Hindlimb muscle (tissue), 1 donor: ENCODE measurements around the gene CASP2. TPM values are rescaled to one million over a fixed set of nuclear protein-coding genes. Genes with fewer than 3 reads are reported as not detected.

ENCODE experiments used
- DNase-seq: peaks from one replicate; pipeline ENCODE4 v3.0.0-alpha.2; 2013
- polyA plus RNA-seq: library from polyadenylated mRNA; unstranded; fragments of 120-200 nt; gene quantifications from one replicate; pipeline ENCODE4 v1.2.1, GENCODE V29; 2013; ENCODE audit not compliant: insufficient read length

The CASP2 gene
- polyA plus RNA-seq, 1 donor = 25.4 TPM

DNA sequence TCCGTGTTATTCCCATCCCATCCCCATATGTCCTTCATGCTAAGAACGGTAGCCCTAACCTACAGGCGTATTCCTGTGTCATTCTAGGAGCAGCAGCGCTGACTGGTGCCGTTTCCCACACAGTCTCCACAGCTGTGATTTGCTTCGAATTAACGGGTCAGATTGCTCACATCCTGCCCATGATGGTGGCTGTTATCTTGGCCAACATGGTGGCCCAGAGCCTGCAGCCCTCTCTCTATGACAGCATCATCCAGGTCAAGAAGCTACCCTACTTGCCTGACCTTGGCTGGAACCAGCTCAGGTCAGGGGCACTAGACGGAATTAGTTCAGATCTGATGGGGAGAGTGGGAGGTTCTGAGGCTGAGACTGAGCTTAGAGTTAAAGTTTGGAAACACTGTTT, 53.7 kb downstream of the CASP2 start:
- no peak for DNase-seq

GRCh38 chr7:143343596-143343995, 55.4 kb downstream of the CASP2 start:
- no peak for DNase-seq

- DNase-seq = peak; percentile 42
Observed at GRCh38 chr7:143345428-143345900, 57.3 kb downstream of the CASP2 start.

GRCh38 chr7:143346018-143346417, 57.9 kb downstream of the CASP2 start:
- no peak for DNase-seq

DNA sequence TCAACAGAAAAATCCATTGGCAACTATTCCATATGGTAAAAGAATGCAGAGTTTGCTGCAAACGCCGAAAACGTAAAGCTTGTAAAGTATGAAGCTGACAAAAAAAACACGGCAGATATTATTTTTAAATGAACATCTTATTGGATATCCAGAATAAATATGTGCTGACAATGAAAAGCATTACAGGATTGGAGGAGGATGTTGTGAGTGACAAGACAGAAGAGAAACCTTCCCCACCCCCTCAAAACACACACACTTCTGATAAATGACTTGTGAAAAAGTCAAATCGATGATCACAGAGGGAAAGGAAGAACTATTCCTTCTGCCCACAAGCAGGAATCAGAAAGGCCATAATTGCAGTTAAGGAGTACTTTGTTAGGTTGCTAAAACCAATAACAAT, 59.8 kb downstream of the CASP2 start:
- no peak for DNase-seq

GRCh38 chr7:143351060-143351459, 62.9 kb downstream of the CASP2 start:
- DNase-seq = no peak

DNA sequence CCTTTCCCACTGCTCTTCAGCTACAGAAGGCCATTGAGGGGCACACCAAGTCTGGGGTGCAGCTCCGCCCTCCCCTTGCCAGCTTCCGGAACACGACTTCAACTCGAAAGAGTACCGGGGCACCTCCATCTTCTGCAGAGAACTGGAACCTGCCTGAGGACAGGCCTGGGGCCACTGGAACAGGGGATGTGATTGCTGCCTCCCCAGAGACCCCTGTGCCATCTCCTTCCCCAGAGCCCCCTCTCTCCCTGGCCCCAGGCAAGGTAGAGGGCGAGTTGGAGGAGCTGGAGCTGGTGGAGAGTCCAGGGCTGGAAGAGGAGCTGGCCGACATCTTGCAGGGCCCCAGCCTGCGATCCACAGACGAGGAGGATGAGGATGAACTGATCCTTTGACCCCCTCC, 63.4 kb downstream of the CASP2 start:
- DNase-seq = no peak

- no peak for DNase-seq
Observed at GRCh38 chr7:143352531-143353002, 64.4 kb downstream of the CASP2 start.

DNA sequence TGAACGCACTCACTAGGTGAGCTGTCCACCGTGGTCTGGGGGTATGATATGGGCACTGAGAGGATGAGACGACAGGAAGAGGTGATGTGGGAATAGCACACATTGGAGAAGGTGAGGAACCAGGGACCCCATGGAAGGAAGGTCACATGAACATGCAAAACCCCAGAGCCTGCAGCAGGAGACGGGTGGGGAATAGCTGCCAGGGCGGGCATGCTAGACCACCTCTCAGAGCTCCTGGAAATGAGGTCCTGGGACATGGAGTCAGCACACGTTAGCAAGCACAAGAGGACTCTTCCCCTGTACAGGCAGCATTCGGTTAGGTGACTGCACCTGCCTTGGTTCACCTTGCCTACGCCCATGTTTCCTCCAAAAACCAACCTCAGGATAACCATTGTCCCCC, 66.2 kb downstream of the CASP2 start:
- no peak for DNase-seq

DNA sequence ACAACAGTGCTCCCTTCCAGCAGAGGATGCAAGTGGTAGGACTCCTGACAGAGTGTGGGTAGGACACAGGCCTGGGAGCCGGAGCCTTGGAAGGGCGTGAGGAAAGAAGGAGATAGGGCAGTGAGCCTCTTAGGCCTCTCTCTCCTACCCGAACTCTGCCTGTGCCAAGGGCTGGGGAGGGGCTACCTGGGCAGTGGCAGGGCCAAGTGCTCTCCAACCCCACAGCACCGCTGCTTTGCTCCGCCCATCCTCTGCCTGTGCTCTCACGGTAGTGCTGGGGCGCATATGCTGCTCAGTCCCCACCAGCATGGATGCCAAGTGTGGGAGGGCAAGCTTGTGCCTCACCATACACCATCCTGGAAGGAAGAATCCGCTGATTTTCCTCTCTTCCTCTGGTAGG, 66.8 kb downstream of the CASP2 start:
- DNase-seq = no peak

GRCh38 chr7:143355450-143356385, 67.6 kb downstream of the CASP2 start:
- DNase-seq = no peak

DNA sequence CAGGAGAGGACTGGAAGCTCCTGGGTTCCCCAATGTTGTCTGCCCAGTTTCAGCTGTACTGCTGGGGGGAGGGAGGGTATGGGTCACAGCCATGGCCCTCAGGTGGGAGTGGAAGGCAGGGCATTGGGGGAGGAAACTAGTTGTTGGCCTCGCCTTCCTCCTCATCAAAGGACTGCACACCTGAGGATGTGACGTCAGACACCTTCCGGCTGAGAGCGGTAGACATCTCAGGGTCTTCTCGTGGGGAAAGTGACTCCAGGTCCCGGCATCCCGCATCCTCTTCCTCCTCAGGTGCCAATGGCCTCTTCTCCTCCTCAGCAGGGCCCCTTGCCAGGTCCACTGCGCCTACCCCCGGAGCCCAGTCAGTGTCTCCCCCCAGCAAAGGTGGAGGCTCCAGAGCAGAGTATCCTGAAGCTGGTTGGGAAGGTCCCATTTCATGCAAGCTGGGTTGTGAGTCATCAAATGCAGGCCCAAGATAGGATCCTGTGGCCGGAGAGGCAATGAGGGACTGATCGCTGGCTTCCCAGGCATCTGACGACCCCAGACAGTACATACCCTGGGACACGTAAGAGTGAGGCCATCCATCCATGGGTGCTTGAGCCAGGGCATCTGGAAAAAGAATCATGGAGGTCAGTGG, 68.4 kb downstream of the CASP2 start:
- no peak for DNase-seq

Other genes with a start within 250 kb of the CASP2 start
- gene OR6V1, start 236.0 kb upstream of the CASP2 start, polyA plus RNA-seq = not detected
- gene PIP, start 156.3 kb upstream of the CASP2 start, polyA plus RNA-seq = not detected
- gene TAS2R39, start 104.9 kb upstream of the CASP2 start, polyA plus RNA-seq = not detected
- not detected for gene TAS2R40, start 66.3 kb upstream of the CASP2 start, polyA plus RNA-seq
- 81.9 TPM for gene GSTK1, start 24.9 kb upstream of the CASP2 start, polyA plus RNA-seq
- 0.98 TPM for gene TMEM139, start 3.4 kb upstream of the CASP2 start, polyA plus RNA-seq
- 2.5 TPM for gene CLCN1, start 27.8 kb downstream of the CASP2 start, polyA plus RNA-seq
- gene FAM131B, start 74.4 kb downstream of the CASP2 start, polyA plus RNA-seq = 1.8 TPM
- 259 TPM for gene ZYX, start 93.0 kb downstream of the CASP2 start, polyA plus RNA-seq
- gene EPHA1, start 120.5 kb downstream of the CASP2 start, polyA plus RNA-seq = 5.8 TPM
- gene TAS2R60, start 155.1 kb downstream of the CASP2 start, polyA plus RNA-seq = not detected
- gene TAS2R41, start 189.5 kb downstream of the CASP2 start, polyA plus RNA-seq = not detected